ENCODE data around the gene RBM19. TPM values are rescaled to one million over a fixed set of nuclear protein-coding genes. Genes with fewer than 3 reads are reported as not detected.
A peak's percentile ranks its signal among the peaks of the same experiment; 100 is the strongest.

The RBM19 gene
- polyA plus RNA-seq, 1 experiment: 15.5 TPM

- POLR2A ChIA-PET: no interaction called here
- Histone ChIP-seq H3K36me3 (ENCODE audit: control insufficient read depth, insufficient read depth, low read length) (peaks cover 2% of the 10 kb centered on the region; the same call in 1 of the 2 replicates), H3K27me3 (ENCODE audit: control insufficient read depth, insufficient read depth, low read length) (no peaks in the 10 kb centered on the region), H3K4me3 (ENCODE audit: low read depth, low read length) (no peak overlapping the region)
- CTCF ChIA-PET: interaction anchor here (1.3 to 1.6 kb wide), 3 partner anchors 12 to 18 kb away, joined by 4 to 6 read pairs (median 6); no protein-coding TSS in a partner anchor
- DNase-seq (ENCODE audit: low read depth): no peak
- TF ChIP-seq CTCF (IDR thresholded peaks at IDR 0.05; ENCODE audit: insufficient read depth, low read depth, low read length): 0 out of 2 replicates have a peak, but pooled peaks have one; percentile 10
These were observed 128.4 kb downstream of the RBM19 start for GRCh38 chr12:113837528-113838296.

- Histone ChIP-seq H3K4me3 (ENCODE audit: low read depth, low read length) (no peak overlapping the region), H3K36me3 (ENCODE audit: control insufficient read depth, insufficient read depth, low read length) (peaks cover 2% of the 10 kb centered on the region; the same call in 1 of the 2 replicates), H3K27me3 (ENCODE audit: control insufficient read depth, insufficient read depth, low read length) (no peaks in the 10 kb centered on the region)
- no peak for TF ChIP-seq CTCF (IDR thresholded peaks at IDR 0.05; ENCODE audit: insufficient read depth, low read depth, low read length)
- POLR2A ChIA-PET: no interaction called here
- CTCF ChIA-PET: interaction anchor here (1.3 to 1.4 kb wide), 2 partner anchors 13 to 18 kb away, joined by 4 to 6 read pairs; no protein-coding TSS in a partner anchor
- no peak for DNase-seq (ENCODE audit: low read depth)
These were observed 129.0 kb downstream of the RBM19 start for GRCh38 chr12:113837084-113837483.

GRCh38 chr12:113835896-113836295 is 130.2 kb downstream of the RBM19 start:
- no peak overlapping the region for H3K4me3 ChIP-seq (ENCODE audit: low read depth, low read length)
- no peak for TF ChIP-seq CTCF (IDR thresholded peaks at IDR 0.05; ENCODE audit: insufficient read depth, low read depth, low read length)
- no peak for DNase-seq (ENCODE audit: low read depth)
- CTCF ChIA-PET: no interaction called here
- POLR2A ChIA-PET: no interaction called here
- no peaks in the 10 kb centered on the region for H3K27me3 ChIP-seq (ENCODE audit: control insufficient read depth, insufficient read depth, low read length)
- H3K36me3 ChIP-seq (ENCODE audit: control insufficient read depth, insufficient read depth, low read length): peaks cover 2% of the 10 kb centered on the region; the same call in 1 of the 2 replicates

- TF ChIP-seq CTCF (IDR thresholded peaks at IDR 0.05; ENCODE audit: insufficient read depth, low read depth, low read length): no peak
- no peak for DNase-seq (ENCODE audit: low read depth)
- Histone ChIP-seq H3K36me3 (ENCODE audit: control insufficient read depth, insufficient read depth, low read length) (no peaks in the 10 kb centered on the region; the same call in 1 of the 2 replicates), H3K27me3 (ENCODE audit: control insufficient read depth, insufficient read depth, low read length) (no peaks in the 10 kb centered on the region), H3K4me3 (ENCODE audit: low read depth, low read length) (no peak overlapping the region)
- ChIA-PET POLR2A (no interaction called here), CTCF (no interaction called here)
These were observed 130.7 kb downstream of the RBM19 start for GRCh38 chr12:113835433-113835832.

GRCh38 chr12:113833422-113833821 is 132.7 kb downstream of the RBM19 start:
- POLR2A ChIA-PET: no interaction called here
- CTCF ChIA-PET: interaction anchor here (1.0 to 1.2 kb wide), 2 partner anchors 8 to 12 kb away, joined by 3 to 4 read pairs; no protein-coding TSS in a partner anchor

More at GRCh38 chr12:113833422-113833821, 132.7 kb downstream of the RBM19 start:
- H3K36me3 ChIP-seq (ENCODE audit: control insufficient read depth, insufficient read depth, low read length): no peaks in the 10 kb centered on the region
- no peaks in the 10 kb centered on the region for H3K27me3 ChIP-seq (ENCODE audit: control insufficient read depth, insufficient read depth, low read length)
- no peak for DNase-seq (ENCODE audit: low read depth)
- no peak for TF ChIP-seq CTCF (IDR thresholded peaks at IDR 0.05; ENCODE audit: insufficient read depth, low read depth, low read length)
- no peak overlapping the region for H3K4me3 ChIP-seq (ENCODE audit: low read depth, low read length)
